HepG2 (cell line): Measurements from ENCODE around the gene VWA7. TPM values are rescaled to one million over a fixed set of nuclear protein-coding genes. Genes with fewer than 3 reads are reported as not detected.
A peak's percentile ranks its signal among the peaks of the same experiment; 100 is the strongest.

Experiments used
- CBFB ChIP-seq: sonication (generic); formaldehyde crosslinking; IDR thresholded peaks from 2 replicates; pipeline ENCODE4 v1.4.0; 2020; ENCODE audit warnings: missing genetic modification reagents
- CCDC6 ChIP-seq: sonication (generic); formaldehyde crosslinking; IDR thresholded peaks from 2 replicates; pipeline ENCODE4 v1.8.1; 2022; ENCODE audit warnings: mild to moderate bottlenecking, missing genetic modification reagents, moderate library complexity
- CREB1 ChIP-seq, 2 experiments: fragments of 450-650 bp in 1 of 2; IDR thresholded peaks; 2 replicates each; pipeline ENCODE4 v1.6.1; 2016 to 2017; ENCODE audit warnings: control low read depth in 1 of 2, mild to moderate bottlenecking in 1 of 2, missing compliant biosample characterization in 1 of 2, missing genetic modification characterization in 1 of 2
- FOXA3 ChIP-seq: IDR thresholded peaks from 2 replicates; pipeline ENCODE4 v1.6.1; 2016; ENCODE audit warnings: missing genetic modification reagents, missing compliant biosample characterization
- POLR2G ChIP-seq: fragments of 200-400 bp; formaldehyde crosslinking; IDR thresholded peaks from 2 replicates; pipeline ENCODE4 v1.6.1; 2018; ENCODE audit warnings: mild to moderate bottlenecking, low read depth, low read length, moderate library complexity
- REL ChIP-seq: sonication (generic); formaldehyde crosslinking; conservative IDR thresholded peaks from 2 replicates; pipeline ENCODE4 v1.8.0; 2022; ENCODE audit warnings: mild to moderate bottlenecking, missing genetic modification reagents, moderate library complexity
- RFXAP ChIP-seq: sonication (generic); formaldehyde crosslinking; IDR thresholded peaks from 2 replicates; pipeline ENCODE4 v1.4.0; 2020; ENCODE audit warnings: missing genetic modification reagents, borderline replicate concordance
- ZBTB7B ChIP-seq: sonication (generic); formaldehyde crosslinking; IDR thresholded peaks from 2 replicates; pipeline ENCODE4 v1.4.0; 2020; ENCODE audit warnings: missing genetic modification reagents
- ZNF629 ChIP-seq: sonication (generic); formaldehyde crosslinking; conservative IDR thresholded peaks from 2 replicates; pipeline ENCODE4 v1.5.0; 2020; ENCODE audit warnings: missing genetic modification reagents
- ZNF674 ChIP-seq: sonication (generic); formaldehyde crosslinking; IDR thresholded peaks from 2 replicates; pipeline ENCODE4 v1.5.0; 2020; ENCODE audit warnings: low read depth, mild to moderate bottlenecking, missing genetic modification reagents
- ZSCAN25 ChIP-seq: sonication (generic); formaldehyde crosslinking; IDR thresholded peaks from 2 replicates; pipeline ENCODE4 v1.8.0; 2022; ENCODE audit warnings: mild to moderate bottlenecking, missing genetic modification reagents
- polyA plus RNA-seq, 8 experiments: library from polyadenylated mRNA; depleted of rRNA in 3 of 8; stranded (reverse) in 7 of 8; unstranded in 1 of 8; fragments of >200 nt; fragmentation: Illumina TruSeq in 4 of 8; extraction: Trizol in 4 of 8; gene quantifications; 2 replicates each; pipeline versions ENCODE4 v1.2.1 to v1.2.3, GENCODE V29; 2011 to 2016; ENCODE audit warnings: low read depth in 4 of 8, missing spikeins in 1 of 8, mixed read lengths in 1 of 8; ENCODE audit not compliant: insufficient read depth in 1 of 8
- total RNA-seq, 5 experiments: library from RNA; depleted of rRNA; stranded (reverse); fragments of >200 nt; fragmentation: Illumina TruSeq; extraction: Trizol; gene quantifications; 2 replicates each; pipeline ENCODE4 v1.2.3, GENCODE V29; 2016; ENCODE audit warnings: low read depth in 1 of 5
- TF ChIP-seq, protein P1 (sequence below): sonication (generic); formaldehyde crosslinking; IDR thresholded peaks from 2 replicates; pipeline ENCODE4 v1.4.0; 2020; ENCODE audit warnings: missing genetic modification reagents, borderline replicate concordance
- TF ChIP-seq, protein P2 (sequence below): IDR thresholded peaks from 2 replicates; pipeline ENCODE4 v1.6.1; 2016; ENCODE audit warnings: missing compliant biosample characterization, missing genetic modification reagents, borderline replicate concordance
- TF ChIP-seq, protein P3 (sequence below): sonication (generic); formaldehyde crosslinking; IDR thresholded peaks from 2 replicates; pipeline ENCODE4 v1.4.0; 2020; ENCODE audit warnings: missing genetic modification reagents

Gene VWA7
- total and polyA plus RNA-seq, 2 of the 13 experiments (the other 11 are each of a cell fraction or from before 2014, with no cell fraction given) = 0.86 to 3.3 TPM

DNA sequence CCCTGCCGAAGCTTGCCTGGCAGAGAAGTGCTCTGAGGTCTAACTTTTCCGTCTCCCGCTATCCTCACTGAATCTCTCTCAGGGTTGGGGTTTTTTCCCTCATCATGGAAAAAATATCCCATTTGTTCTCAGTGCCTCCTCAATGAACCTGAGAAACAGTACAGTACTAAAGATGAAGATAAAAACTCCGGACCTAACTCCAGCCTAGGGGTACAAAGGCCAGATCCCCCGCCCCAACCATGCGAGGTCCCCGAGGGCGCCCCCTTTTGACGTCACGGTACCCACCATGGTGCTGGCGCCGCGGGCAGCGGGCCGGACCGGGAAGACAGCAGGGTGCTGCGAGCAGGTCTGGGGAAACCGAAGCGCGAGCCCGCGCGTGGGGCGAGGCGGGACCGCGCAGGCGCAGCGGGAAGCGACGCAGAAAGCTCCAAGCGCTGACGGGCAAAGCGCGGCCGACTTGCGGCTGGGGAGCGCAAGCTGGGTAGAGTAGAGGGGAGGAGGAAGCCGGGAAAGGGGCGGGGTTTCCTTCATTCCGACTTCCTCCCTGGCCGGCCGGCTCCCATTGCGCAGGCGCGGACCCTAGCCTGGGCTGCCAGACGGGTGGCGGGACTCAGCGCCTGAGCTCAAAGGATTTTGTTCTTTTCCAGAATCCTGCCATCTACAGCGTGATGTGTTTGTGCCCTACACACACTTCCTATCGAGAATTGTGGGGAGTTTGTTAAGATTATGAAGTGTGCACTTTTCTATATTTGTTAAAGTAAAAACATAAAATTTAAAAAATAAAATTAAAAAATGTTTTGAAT is 29.5 kb upstream of the VWA7 start, which contains the start of gene LSM2 (continued):
- TF ChIP-seq ZSCAN25 (CRISPR knock-in tag) = peak; percentile 78
- TF ChIP-seq CREB1 (IDR thresholded peaks at IDR 0.05) = peak; percentile 95
- TF ChIP-seq CREB1 (CRISPR knock-in tag; IDR thresholded peaks at IDR 0.05) = peak; percentile 97
- TF ChIP-seq ZNF629 (CRISPR knock-in tag) = peak; percentile 46; the same call in 1 of the 2 replicates
- TF ChIP-seq RFXAP (CRISPR knock-in tag) = peak; percentile 84
- TF ChIP-seq ZBTB7B (CRISPR knock-in tag) = peak; percentile 86
- TF ChIP-seq FOXA3 (CRISPR knock-in tag) = peak; percentile 57; the same call in 1 of the 2 replicates
- no peak for TF ChIP-seq ZNF674 (CRISPR knock-in tag)
- TF ChIP-seq, protein P1, sequence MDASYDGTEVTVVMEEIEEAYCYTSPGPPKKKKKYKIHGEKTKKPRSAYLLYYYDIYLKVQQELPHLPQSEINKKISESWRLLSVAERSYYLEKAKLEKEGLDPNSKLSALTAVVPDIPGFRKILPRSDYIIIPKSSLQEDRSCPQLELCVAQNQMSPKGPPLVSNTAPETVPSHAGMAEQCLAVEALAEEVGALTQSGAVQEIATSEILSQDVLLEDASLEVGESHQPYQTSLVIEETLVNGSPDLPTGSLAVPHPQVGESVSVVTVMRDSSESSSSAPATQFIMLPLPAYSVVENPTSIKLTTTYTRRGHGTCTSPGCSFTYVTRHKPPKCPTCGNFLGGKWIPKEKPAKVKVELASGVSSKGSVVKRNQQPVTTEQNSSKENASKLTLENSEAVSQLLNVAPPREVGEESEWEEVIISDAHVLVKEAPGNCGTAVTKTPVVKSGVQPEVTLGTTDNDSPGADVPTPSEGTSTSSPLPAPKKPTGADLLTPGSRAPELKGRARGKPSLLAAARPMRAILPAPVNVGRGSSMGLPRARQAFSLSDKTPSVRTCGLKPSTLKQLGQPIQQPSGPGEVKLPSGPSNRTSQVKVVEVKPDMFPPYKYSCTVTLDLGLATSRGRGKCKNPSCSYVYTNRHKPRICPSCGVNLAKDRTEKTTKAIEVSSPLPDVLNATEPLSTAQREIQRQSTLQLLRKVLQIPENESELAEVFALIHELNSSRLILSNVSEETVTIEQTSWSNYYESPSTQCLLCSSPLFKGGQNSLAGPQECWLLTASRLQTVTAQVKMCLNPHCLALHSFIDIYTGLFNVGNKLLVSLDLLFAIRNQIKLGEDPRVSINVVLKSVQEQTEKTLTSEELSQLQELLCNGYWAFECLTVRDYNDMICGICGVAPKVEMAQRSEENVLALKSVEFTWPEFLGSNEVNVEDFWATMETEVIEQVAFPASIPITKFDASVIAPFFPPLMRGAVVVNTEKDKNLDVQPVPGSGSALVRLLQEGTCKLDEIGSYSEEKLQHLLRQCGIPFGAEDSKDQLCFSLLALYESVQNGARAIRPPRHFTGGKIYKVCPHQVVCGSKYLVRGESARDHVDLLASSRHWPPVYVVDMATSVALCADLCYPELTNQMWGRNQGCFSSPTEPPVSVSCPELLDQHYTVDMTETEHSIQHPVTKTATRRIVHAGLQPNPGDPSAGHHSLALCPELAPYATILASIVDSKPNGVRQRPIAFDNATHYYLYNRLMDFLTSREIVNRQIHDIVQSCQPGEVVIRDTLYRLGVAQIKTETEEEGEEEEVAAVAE = peak; percentile 82; the same call in 1 of the 2 replicates
- TF ChIP-seq, protein P2, sequence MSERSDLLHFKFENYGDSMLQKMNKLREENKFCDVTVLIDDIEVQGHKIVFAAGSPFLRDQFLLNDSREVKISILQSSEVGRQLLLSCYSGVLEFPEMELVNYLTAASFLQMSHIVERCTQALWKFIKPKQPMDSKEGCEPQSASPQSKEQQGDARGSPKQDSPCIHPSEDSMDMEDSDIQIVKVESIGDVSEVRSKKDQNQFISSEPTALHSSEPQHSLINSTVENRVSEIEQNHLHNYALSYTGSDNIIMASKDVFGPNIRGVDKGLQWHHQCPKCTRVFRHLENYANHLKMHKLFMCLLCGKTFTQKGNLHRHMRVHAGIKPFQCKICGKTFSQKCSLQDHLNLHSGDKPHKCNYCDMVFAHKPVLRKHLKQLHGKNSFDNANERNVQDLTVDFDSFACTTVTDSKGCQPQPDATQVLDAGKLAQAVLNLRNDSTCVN = peak; percentile 62; the same call in 1 of the 2 replicates
- no peak for TF ChIP-seq REL (CRISPR knock-in tag)
- peak; percentile 83 for TF ChIP-seq CBFB (CRISPR knock-in tag)
- TF ChIP-seq POLR2G = peak; percentile 93
- TF ChIP-seq CCDC6 = peak; percentile 95
- TF ChIP-seq, protein P3, sequence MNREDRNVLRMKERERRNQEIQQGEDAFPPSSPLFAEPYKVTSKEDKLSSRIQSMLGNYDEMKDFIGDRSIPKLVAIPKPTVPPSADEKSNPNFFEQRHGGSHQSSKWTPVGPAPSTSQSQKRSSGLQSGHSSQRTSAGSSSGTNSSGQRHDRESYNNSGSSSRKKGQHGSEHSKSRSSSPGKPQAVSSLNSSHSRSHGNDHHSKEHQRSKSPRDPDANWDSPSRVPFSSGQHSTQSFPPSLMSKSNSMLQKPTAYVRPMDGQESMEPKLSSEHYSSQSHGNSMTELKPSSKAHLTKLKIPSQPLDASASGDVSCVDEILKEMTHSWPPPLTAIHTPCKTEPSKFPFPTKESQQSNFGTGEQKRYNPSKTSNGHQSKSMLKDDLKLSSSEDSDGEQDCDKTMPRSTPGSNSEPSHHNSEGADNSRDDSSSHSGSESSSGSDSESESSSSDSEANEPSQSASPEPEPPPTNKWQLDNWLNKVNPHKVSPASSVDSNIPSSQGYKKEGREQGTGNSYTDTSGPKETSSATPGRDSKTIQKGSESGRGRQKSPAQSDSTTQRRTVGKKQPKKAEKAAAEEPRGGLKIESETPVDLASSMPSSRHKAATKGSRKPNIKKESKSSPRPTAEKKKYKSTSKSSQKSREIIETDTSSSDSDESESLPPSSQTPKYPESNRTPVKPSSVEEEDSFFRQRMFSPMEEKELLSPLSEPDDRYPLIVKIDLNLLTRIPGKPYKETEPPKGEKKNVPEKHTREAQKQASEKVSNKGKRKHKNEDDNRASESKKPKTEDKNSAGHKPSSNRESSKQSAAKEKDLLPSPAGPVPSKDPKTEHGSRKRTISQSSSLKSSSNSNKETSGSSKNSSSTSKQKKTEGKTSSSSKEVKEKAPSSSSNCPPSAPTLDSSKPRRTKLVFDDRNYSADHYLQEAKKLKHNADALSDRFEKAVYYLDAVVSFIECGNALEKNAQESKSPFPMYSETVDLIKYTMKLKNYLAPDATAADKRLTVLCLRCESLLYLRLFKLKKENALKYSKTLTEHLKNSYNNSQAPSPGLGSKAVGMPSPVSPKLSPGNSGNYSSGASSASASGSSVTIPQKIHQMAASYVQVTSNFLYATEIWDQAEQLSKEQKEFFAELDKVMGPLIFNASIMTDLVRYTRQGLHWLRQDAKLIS (CRISPR knock-in tag) = no peak; the same call in 1 of the 2 replicates
